ENCODE measurements around the gene SMIM9.

The SMIM9 gene

DNA sequence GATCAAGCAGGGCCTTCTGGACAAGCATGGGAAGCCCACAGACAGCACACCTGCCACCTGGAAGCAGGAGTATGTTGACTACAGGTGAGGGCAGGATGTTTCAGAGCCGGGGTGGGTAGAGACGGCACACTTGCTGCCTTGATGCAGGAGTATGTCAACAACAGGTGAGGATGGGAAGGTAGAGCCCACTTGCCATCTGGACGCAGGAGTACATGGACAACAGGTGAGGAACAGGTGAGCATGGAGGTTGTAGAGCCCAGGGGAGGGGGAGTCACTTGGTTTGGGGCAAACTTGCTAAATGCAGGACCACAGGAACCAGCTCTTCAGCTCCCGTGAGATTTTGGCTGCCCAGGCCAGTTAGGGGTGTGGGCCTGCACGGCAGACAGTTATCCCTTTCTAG, 59.8 kb downstream of the SMIM9 start:
- no peak overlapping the region for H2BK15ac ChIP-seq (ENCODE audit: low read length)
- no peak overlapping the region for H3K4ac ChIP-seq (ENCODE audit: low read length)
- H3K18ac ChIP-seq (ENCODE audit: low read length), result no peak overlapping the region
- no peak overlapping the region for H3K23ac ChIP-seq (ENCODE audit: low read depth, low read length, poor library complexity)
- peaks cover 0 to 8% of the 10 kb centered on the region in 2 donors for H3K9me3 ChIP-seq (replicated peaks in 1 of 2; ENCODE audit: control insufficient read depth in 2 of 2, insufficient read depth in 1 of 2, low read depth in 1 of 2, low read length in 2 of 2)
- no peak overlapping the region for H2BK12ac ChIP-seq (ENCODE audit: low read length)
- peaks cover 4% of the 10 kb centered on the region for H3K79me1 ChIP-seq (ENCODE audit: low read depth, low read length)
- no peak overlapping the region for H3K4me2 ChIP-seq (ENCODE audit: insufficient read depth, low read length, poor library complexity, severe bottlenecking)
- no peak overlapping the region for H3K14ac ChIP-seq (ENCODE audit: low read length)
- H3K36me3 ChIP-seq (replicated peaks in 1 of 2; ENCODE audit: control insufficient read depth in 2 of 2, insufficient read depth in 2 of 2, low read length in 2 of 2), result peaks cover 30 to 76% of the 10 kb centered on the region in 2 donors
- H3K4me3 ChIP-seq (ENCODE audit: low read length in 2 of 2), result no peak overlapping the region
- H2BK5ac ChIP-seq (ENCODE audit: low read length), result no peak overlapping the region
- H4K8ac ChIP-seq (ENCODE audit: low read depth, low read length), result no peak overlapping the region
- no CpG with 5 or more reads among the region's 5 CpGs for WGBS, 2 donors (ENCODE audit: extremely low coverage in 2 of 2, insufficient read length in 2 of 2, insufficient replicate concordance in 1 of 2)
- no peak overlapping the region for H4K91ac ChIP-seq (ENCODE audit: low read depth, low read length, poor library complexity)
- DNase-seq (ENCODE audit: low spot score), result no peak
- H2AK5ac ChIP-seq (ENCODE audit: low read depth, low read length), result no peak overlapping the region
- H3K9ac ChIP-seq (ENCODE audit: low read depth, low read length, poor library complexity), result no peak overlapping the region
- no peaks in the 10 kb centered on the region for H3K27me3 ChIP-seq (ENCODE audit: control insufficient read depth in 3 of 3, insufficient read depth in 3 of 3, low read depth in 1 of 3, low read length in 3 of 3)
- H3K4me1 ChIP-seq (ENCODE audit: control insufficient read depth in 2 of 2, insufficient read depth in 1 of 2, low read depth in 1 of 2, low read length in 2 of 2), result no peaks in the 10 kb centered on the region
- no peak overlapping the region for H2BK120ac ChIP-seq (ENCODE audit: low read depth, low read length)
- no peak overlapping the region for H3K27ac ChIP-seq (replicated peaks; ENCODE audit: low read length)
- H2AFZ ChIP-seq (ENCODE audit: low read length), result no peak overlapping the region

Data from neuronal stem cell (in vitro differentiated cells).